PC-3 (cell line): ENCODE measurements around the gene AP3M1. TPM values are rescaled to one million over a fixed set of nuclear protein-coding genes. Genes with fewer than 3 reads are reported as not detected.
A peak's percentile ranks its signal among the peaks of the same experiment; 100 is the strongest.

Experiments
- ATAC-seq: fragments of 200-7000 bp; cut with Tn5 transposase; 2 replicates; pipeline ENCODE4 v1.9.1; 2020; ENCODE audit warnings: mild to moderate bottlenecking, moderate library complexity
- BruUV-seq: library from RNA; stranded (reverse); fragments of 400-500 nt; replicated peaks from 2 replicates; lab custom pipeline; 2021; lab: Mats Ljungman, UMichigan
- CTCF ChIA-PET: fragments of 300-600 bp; sonication (Branson Sonifier 250); formaldehyde crosslinking; loops from one replicate; lab custom pipeline; 2022; ENCODE audit warnings: antibody characterized with exemption; lab: Charles Lee
- POLR2A ChIA-PET: fragments of 300-600 bp; sonication (Branson Sonifier 250); formaldehyde crosslinking; loops from one replicate; lab custom pipeline; 2022; ENCODE audit warnings: antibody characterized with exemption; ENCODE audit not compliant: unreplicated experiment; lab: Charles Lee
- DNase-seq: peaks from one replicate; pipeline ENCODE4 v3.0.0-alpha.2; 2015
- H2AFZ ChIP-seq: fragments of 300-600 bp; sonication (generic); 2 replicates; pipeline ENCODE4 v1.6.0; 2016; ENCODE audit warnings: antibody characterized with exemption, low read length
- H3F3A ChIP-seq: fragments of 300-600 bp; sonication (generic); one replicate; pipeline ENCODE4 v1.6.0; 2017; ENCODE audit warnings: antibody characterized with exemption, low read length, control low read depth, mild to moderate bottlenecking; ENCODE audit not compliant: unreplicated experiment
- H3K27ac ChIP-seq: fragments of 300-600 bp; sonication (generic); 2 replicates; pipeline ENCODE4 v1.5.1; 2016; ENCODE audit warnings: mild to moderate bottlenecking, low read length
- H3K27me3 ChIP-seq: fragments of 300-600 bp; sonication (generic); 2 replicates; pipeline ENCODE4 v1.6.1; 2016; ENCODE audit warnings: low read length, mixed read lengths
- H3K36me3 ChIP-seq: fragments of 300-600 bp; sonication (generic); 2 replicates; pipeline ENCODE4 v1.6.1; 2016; ENCODE audit warnings: low read depth, mixed run types, low read length, mixed read lengths
- H3K4me1 ChIP-seq: fragments of 300-600 bp; sonication (generic); 2 replicates; pipeline ENCODE4 v1.5.1; 2016; ENCODE audit warnings: low read length; ENCODE audit not compliant: insufficient read depth
- H3K4me2 ChIP-seq: fragments of 300-600 bp; sonication (generic); 2 replicates; pipeline ENCODE4 v1.6.0; 2016; ENCODE audit warnings: low read length
- H3K4me3 ChIP-seq: fragments of 300-600 bp; sonication (generic); 2 replicates; pipeline ENCODE4 v1.5.1; 2016; ENCODE audit warnings: mild to moderate bottlenecking, low read length, mixed read lengths
- H3K79me2 ChIP-seq: fragments of 300-600 bp; sonication (generic); 2 replicates; pipeline ENCODE4 v1.6.1; 2017; ENCODE audit warnings: low read length, mixed read lengths
- H3K9ac ChIP-seq: fragments of 300-600 bp; sonication (generic); 2 replicates; pipeline ENCODE4 v1.6.0; 2016; ENCODE audit warnings: mild to moderate bottlenecking, low read length
- H3K9me2 ChIP-seq: fragments of 300-600 bp; sonication (generic); replicated peaks from 2 replicates; pipeline ENCODE4 v1.6.1; 2016; ENCODE audit warnings: mixed run types, low read length, mixed read lengths
- H3K9me3 ChIP-seq: fragments of 300-600 bp; sonication (generic); 2 replicates; pipeline ENCODE4 v1.6.1; 2016; ENCODE audit warnings: low read length, mixed read lengths
- H4K20me1 ChIP-seq: fragments of 300-600 bp; sonication (generic); 2 replicates; pipeline ENCODE4 v1.6.1; 2016; ENCODE audit warnings: low read length, mixed read lengths
- CTCF ChIP-seq: fragments of 300-600 bp; sonication (generic); conservative IDR thresholded peaks from 2 replicates; pipeline ENCODE4 v1.5.1; 2017; ENCODE audit warnings: antibody characterized with exemption, low read depth, mild to moderate bottlenecking, low read length
- EZH2 ChIP-seq: fragments of 300-600 bp; sonication (generic); IDR thresholded peaks from one replicate; pipeline ENCODE4 v1.6.1; 2017; ENCODE audit warnings: antibody characterized with exemption, mild to moderate bottlenecking, low read length; ENCODE audit not compliant: unreplicated experiment
- EZH2phosphoT487 ChIP-seq: fragments of 300-600 bp; sonication (generic); IDR thresholded peaks from 2 replicates; pipeline ENCODE4 v1.6.1; 2018; ENCODE audit warnings: mild to moderate bottlenecking, antibody characterized with exemption, low read length, borderline replicate concordance
- intact Hi-C: fragments of 100-400 bp; cut with micrococcal nuclease; formaldehyde crosslinking; loops from 2 replicates; pipeline ENCODE4 v1.9.0; 2023
- total RNA-seq: library from RNA; depleted of rRNA; stranded (reverse); fragments of >200 nt; gene quantifications from 2 replicates; pipeline ENCODE4 v1.2.3, GENCODE V29; 2014

The AP3M1 gene
- total RNA-seq, 1 experiment from 2014 or later = 165 TPM

- POLR2A ChIA-PET = interaction anchor here (0.5 to 0.7 kb wide), 3 partner anchors 9 to 37 kb away, joined by 3 to 4 read pairs (median 3); no protein-coding TSS in a partner anchor
- TF ChIP-seq EZH2 = no peak
- no peak for TF ChIP-seq CTCF
- no peak for TF ChIP-seq EZH2phosphoT487
- BruUV-seq = TSS peak; percentile 1
- intact Hi-C loops = no loop called here
- no peak overlapping the region for H3K9ac ChIP-seq
- H4K20me1 ChIP-seq = peaks cover 11% of the 10 kb centered on the region
- H3K4me1 ChIP-seq = no peaks in the 10 kb centered on the region; the same call in 1 of the 2 replicates
- H3K9me2 ChIP-seq = no peaks in the 10 kb centered on the region
- H3K27me3 ChIP-seq = no peaks in the 10 kb centered on the region
- no peaks in the 10 kb centered on the region for H3K9me3 ChIP-seq
- ATAC-seq (no peak), DNase-seq (no peak)
- peaks cover 94% of the 10 kb centered on the region for H3K36me3 ChIP-seq
- CTCF ChIA-PET = no interaction called here
- 0 out of 2 replicates have a peak, but pooled peaks cover 9% of the 10 kb centered on the region for H3K79me2 ChIP-seq
- H2AFZ ChIP-seq = no peak overlapping the region
- no peak overlapping the region for H3K27ac ChIP-seq
- no peak overlapping the region for H3K4me2 ChIP-seq
- no peak overlapping the region for H3K4me3 ChIP-seq
- H3F3A ChIP-seq = peaks cover 8% of the 10 kb centered on the region
These were observed 40.5 kb downstream of the AP3M1 start for GRCh38 chr10:74110120-74110519.

GRCh38 chr10:74109452-74109851 is 41.2 kb downstream of the AP3M1 start:
- no TSS peak for BruUV-seq
- Histone ChIP-seq H3K36me3 (peaks cover 94% of the 10 kb centered on the region), H3K4me1 (no peaks in the 10 kb centered on the region; the same call in 1 of the 2 replicates), H3K9me2 (no peaks in the 10 kb centered on the region), H2AFZ (no peak overlapping the region), H3K4me3 (no peak overlapping the region), H3K27me3 (no peaks in the 10 kb centered on the region), H3K4me2 (no peak overlapping the region), H3K9me3 (no peaks in the 10 kb centered on the region), H3K27ac (no peak overlapping the region), H3K79me2 (0 out of 2 replicates have a peak, but pooled peaks cover 9% of the 10 kb centered on the region), H3F3A (peaks cover 8% of the 10 kb centered on the region), H3K9ac (no peak overlapping the region), H4K20me1 (peaks cover 11% of the 10 kb centered on the region)
- ChIA-PET CTCF (interaction anchor here (0.6 kb wide), 1 partner anchor 15 kb away, joined by 4 read pairs; no protein-coding TSS in a partner anchor), POLR2A (interaction anchor here (0.6 kb wide), 3 partner anchors 29 to 242 kb away, joined by 5 read pairs; no protein-coding TSS in a partner anchor)
- no peak for ATAC-seq
- intact Hi-C loops = no loop called here
- TF ChIP-seq EZH2phosphoT487 (no peak), EZH2 (no peak), CTCF (no peak)
- DNase-seq = no peak

GRCh38 chr10:74107391-74107790 is 43.2 kb downstream of the AP3M1 start:
- Histone ChIP-seq H3K9me2 (no peaks in the 10 kb centered on the region), H4K20me1 (peaks cover 11% of the 10 kb centered on the region), H3K36me3 (peaks cover 92% of the 10 kb centered on the region), H3K9ac (no peak overlapping the region), H3F3A (peaks cover 10% of the 10 kb centered on the region), H3K79me2 (0 out of 2 replicates have a peak, but pooled peaks cover 7% of the 10 kb centered on the region), H3K4me1 (no peaks in the 10 kb centered on the region), H3K27ac (no peak overlapping the region), H3K4me3 (no peak overlapping the region), H3K4me2 (no peak overlapping the region), H3K27me3 (no peaks in the 10 kb centered on the region), H2AFZ (no peak overlapping the region), H3K9me3 (no peaks in the 10 kb centered on the region)
- intact Hi-C loops = no loop called here
- CTCF ChIA-PET = interaction anchor here (0.5 to 1.7 kb wide), 6 partner anchors 21 to 273 kb away, joined by 3 to 6 read pairs (median 4); no protein-coding TSS in a partner anchor
- ATAC-seq = no peak
- TF ChIP-seq CTCF (0 out of 2 replicates have a peak, but pooled peaks have one; percentile 24), EZH2phosphoT487 (no peak), EZH2 (no peak)
- no peak for DNase-seq
- BruUV-seq = no TSS peak
- POLR2A ChIA-PET = interaction anchor here (0.5 kb wide), 1 partner anchor 139 kb away, joined by 9 read pairs; no protein-coding TSS in a partner anchor
